GM12873 (cell line): Measurements from ENCODE around the gene PPP1R9A.

ENCODE experiments used
- CTCF ChIP-seq: IDR thresholded peaks from 2 replicates; pipeline ENCODE4 v1.5.1; 2012; ENCODE audit warnings: low read depth, mild to moderate bottlenecking, moderate library complexity, low read length, control low read depth; ENCODE audit not compliant: insufficient read depth; ENCODE audit errors: missing control alignments

The PPP1R9A gene

GRCh38 chr7:95338832-95339231 lies 431.4 kb downstream of the PPP1R9A start:
- no peak for TF ChIP-seq CTCF

GRCh38 chr7:95340491-95340890 lies 433.1 kb downstream of the PPP1R9A start:
- no peak for TF ChIP-seq CTCF

- no peak for TF ChIP-seq CTCF
These were observed 434.6 kb downstream of the PPP1R9A start for GRCh38 chr7:95342029-95342428.

- no peak for TF ChIP-seq CTCF
These were observed 435.4 kb downstream of the PPP1R9A start for GRCh38 chr7:95342642-95343307.
